H9 (cell line): ENCODE data around the gene THAP3. TPM values are rescaled to one million over a fixed set of nuclear protein-coding genes. Genes with fewer than 3 reads are reported as not detected.

Source experiments
- DNase-seq: peaks from one replicate; pipeline ENCODE4 v3.0.0-alpha.2; 2017
- H2AFZ ChIP-seq: one replicate; pipeline ENCODE4 v1.6.1; 2013; ENCODE audit warnings: mild to moderate bottlenecking, low read length, control low read depth, moderate library complexity
- H2AK5ac ChIP-seq: 2 replicates; pipeline ENCODE4 v1.6.1; 2013; ENCODE audit warnings: low read length, control low read depth, mixed read lengths; ENCODE audit not compliant: insufficient read length
- H2BK120ac ChIP-seq: one replicate; pipeline ENCODE4 v1.6.1; 2013; ENCODE audit warnings: low read depth, mild to moderate bottlenecking, low read length, control low read depth, inconsistent platforms; ENCODE audit not compliant: poor library complexity, severe bottlenecking
- H2BK12ac ChIP-seq: 2 replicates; pipeline ENCODE4 v1.6.1; 2013; ENCODE audit warnings: low read length, control low read depth, mixed read lengths, low read depth; ENCODE audit not compliant: insufficient read length
- H2BK15ac ChIP-seq: 2 replicates; pipeline ENCODE4 v1.6.1; 2013; ENCODE audit warnings: low read depth, low read length, control low read depth
- H2BK20ac ChIP-seq: one replicate; pipeline ENCODE4 v1.6.1; 2013; ENCODE audit warnings: low read depth, mild to moderate bottlenecking, low read length, control low read depth, inconsistent platforms; ENCODE audit not compliant: poor library complexity, severe bottlenecking
- H2BK5ac ChIP-seq: 2 replicates; pipeline ENCODE4 v1.6.1; 2013; ENCODE audit warnings: low read length, control low read depth, mixed read lengths; ENCODE audit not compliant: insufficient read length
- H3K14ac ChIP-seq: 2 replicates; pipeline ENCODE4 v1.6.1; 2013; ENCODE audit warnings: low read length, control low read depth; ENCODE audit not compliant: insufficient read depth
- H3K18ac ChIP-seq: 2 replicates; pipeline ENCODE4 v1.6.1; 2013; ENCODE audit warnings: low read depth, mild to moderate bottlenecking, mixed read lengths, low read length, control low read depth; ENCODE audit not compliant: insufficient read length
- H3K23ac ChIP-seq: 2 replicates; pipeline ENCODE4 v1.6.1; 2013; ENCODE audit warnings: low read length, control low read depth, mixed read lengths, low read depth; ENCODE audit not compliant: insufficient read length
- H3K23me2 ChIP-seq: 2 replicates; pipeline ENCODE4 v1.6.1; 2013; ENCODE audit warnings: low read depth, mild to moderate bottlenecking, mixed read lengths, low read length, control low read depth; ENCODE audit not compliant: insufficient read length, poor library complexity, severe bottlenecking
- H3K27ac ChIP-seq: 2 replicates; pipeline ENCODE4 v1.5.1; 2013; ENCODE audit warnings: low read length, control low read depth, mixed read lengths, low read depth; ENCODE audit not compliant: insufficient read length
- H3K27me3 ChIP-seq: 2 replicates; pipeline ENCODE4 v1.6.1; 2013; ENCODE audit warnings: low read length, control low read depth, inconsistent platforms; ENCODE audit not compliant: insufficient read depth
- H3K4ac ChIP-seq: 2 replicates; pipeline ENCODE4 v1.6.1; 2013; ENCODE audit warnings: low read depth, mild to moderate bottlenecking, control low read depth, inconsistent platforms, low read length, moderate library complexity
- H3K4me1 ChIP-seq: 2 replicates; pipeline ENCODE4 v1.6.1; 2013; ENCODE audit warnings: low read length, control low read depth, inconsistent platforms; ENCODE audit not compliant: insufficient read depth
- H3K4me2 ChIP-seq: 2 replicates; pipeline ENCODE4 v1.6.1; 2013; ENCODE audit warnings: low read length, control low read depth, mixed read lengths; ENCODE audit not compliant: insufficient read length, insufficient read depth
- H3K56ac ChIP-seq: 2 replicates; pipeline ENCODE4 v1.6.1; 2013; ENCODE audit warnings: low read depth, mild to moderate bottlenecking, mixed read lengths, low read length, control low read depth; ENCODE audit not compliant: insufficient read length
- H3K79me1 ChIP-seq: 2 replicates; pipeline ENCODE4 v1.6.1; 2013; ENCODE audit warnings: low read depth, mild to moderate bottlenecking, moderate library complexity, low read length, control low read depth, inconsistent platforms; ENCODE audit not compliant: insufficient read depth, poor library complexity, severe bottlenecking
- H3K79me2 ChIP-seq: 2 replicates; pipeline ENCODE4 v1.6.1; 2013; ENCODE audit warnings: low read length, control low read depth, inconsistent platforms; ENCODE audit not compliant: insufficient read depth
- H3K9ac ChIP-seq: 2 replicates; pipeline ENCODE4 v1.6.1; 2013; ENCODE audit warnings: low read length, control low read depth, mixed read lengths; ENCODE audit not compliant: insufficient read length; ENCODE audit errors: extremely low read depth
- H3K9me3 ChIP-seq: one replicate; pipeline ENCODE4 v1.6.1; 2013; ENCODE audit warnings: low read depth, low read length, inconsistent platforms; ENCODE audit not compliant: control insufficient read depth
- H3T11ph ChIP-seq: one replicate; pipeline ENCODE4 v1.6.1; 2013; ENCODE audit warnings: mild to moderate bottlenecking, low read length, control low read depth, inconsistent platforms
- H4K20me1 ChIP-seq: one replicate; pipeline ENCODE4 v1.6.1; 2013; ENCODE audit not compliant: control insufficient read depth, insufficient read length, insufficient read depth
- H4K5ac ChIP-seq: 2 replicates; pipeline ENCODE4 v1.6.1; 2013; ENCODE audit warnings: low read depth, mild to moderate bottlenecking, mixed read lengths, low read length, control low read depth; ENCODE audit not compliant: insufficient read length
- H4K8ac ChIP-seq: replicated peaks from 2 replicates; pipeline ENCODE4 v1.6.1; 2013; ENCODE audit warnings: low read length, control low read depth, mixed read lengths, low read depth; ENCODE audit not compliant: insufficient read length
- H4K91ac ChIP-seq: 2 replicates; pipeline ENCODE4 v1.6.1; 2013; ENCODE audit warnings: low read depth, mild to moderate bottlenecking, moderate library complexity, mixed read lengths, low read length, control low read depth; ENCODE audit not compliant: insufficient read length
- H3K27ac Mint-ChIP-seq, 3 experiments: 2 replicates in 2 of 3; 3 replicates in 1 of 3; pipeline ENCODE4 v1.8.0; 2020 to 2021; ENCODE audit warnings: mixed read lengths in 3 of 3, mild to moderate bottlenecking in 1 of 3, moderate library complexity in 1 of 3
- H3K27me3 Mint-ChIP-seq: 2 replicates; pipeline ENCODE4 v1.8.0; 2021; ENCODE audit warnings: low read depth, mild to moderate bottlenecking, moderate library complexity, mixed read lengths
- H3K36me3 Mint-ChIP-seq, 3 experiments: 2 replicates in 2 of 3; 3 replicates in 1 of 3; pipeline ENCODE4 v1.8.0; 2020 to 2021; ENCODE audit warnings: low read depth in 3 of 3, mixed read lengths in 3 of 3; ENCODE audit not compliant: insufficient read depth in 1 of 3
- H3K4me1 Mint-ChIP-seq, 2 experiments: 2 replicates each; pipeline ENCODE4 v1.8.0; 2020; ENCODE audit warnings: mixed read lengths in 2 of 2
- H3K4me3 Mint-ChIP-seq, 2 experiments: 2 replicates in 1 of 2; 3 replicates in 1 of 2; pipeline ENCODE4 v1.8.0; 2020 to 2021; ENCODE audit warnings: mild to moderate bottlenecking in 2 of 2, mixed read lengths in 2 of 2, moderate library complexity in 1 of 2
- H3K9me3 Mint-ChIP-seq, 2 experiments: 2 replicates in 1 of 2; 3 replicates in 1 of 2; pipeline ENCODE4 v1.8.0; 2020; ENCODE audit warnings: mild to moderate bottlenecking in 2 of 2, mixed read lengths in 2 of 2, moderate library complexity in 1 of 2
- WGBS: extraction: QIAGEN DNeasy Blood & Tissue Kit; methylation state at CpG from one replicate; pipeline ENCODE4 v1.1.7; 2013; ENCODE audit warnings: missing lambda C conversion rate, low lambda C conversion rate, mixed read lengths; ENCODE audit not compliant: insufficient read length; ENCODE audit errors: extremely low coverage; 5-methylcytosine and 5-hydroxymethylcytosine counted together
- total RNA-seq: library from RNA; stranded (reverse); gene quantifications from 2 replicates; pipeline ENCODE4 v1.2.1, GENCODE V29; 2021
- TF ChIP-seq, protein P1 (sequence below): fragments of 200-600 bp; sonication (generic); conservative IDR thresholded peaks from 3 replicates; pipeline ENCODE4 v1.8.0; 2021; ENCODE audit warnings: antibody characterized with exemption, mild to moderate bottlenecking

The THAP3 gene
- total RNA-seq, 1 experiment from 2014 or later = 15.3 TPM

DNA sequence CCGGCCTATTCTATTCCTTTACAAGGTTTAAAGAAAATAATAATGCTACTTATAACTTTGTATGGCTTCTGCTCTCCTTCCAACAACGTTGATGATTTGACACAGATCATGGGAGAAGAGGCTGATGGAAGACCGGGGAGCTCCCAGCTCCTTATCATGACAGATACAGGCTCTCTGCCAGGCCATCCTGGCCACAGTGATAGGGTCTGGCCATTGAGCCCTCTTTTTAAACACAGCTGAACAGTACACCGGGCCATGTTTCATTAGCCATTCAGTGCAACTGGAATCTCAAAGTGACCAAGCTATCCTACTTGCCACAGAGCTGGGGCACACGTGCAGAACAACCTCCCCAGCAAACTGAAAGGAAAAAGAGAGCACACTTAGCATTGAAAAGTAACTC lies 42.0 kb downstream of the THAP3 start:
- Histone ChIP-seq H3T11ph (no peak overlapping the region), H3K23ac (no peak overlapping the region), H3K14ac (no peak overlapping the region), H4K5ac (no peak overlapping the region), H3K4me1 (no peaks in the 10 kb centered on the region), H4K8ac (no peak overlapping the region), H3K27ac (no peak overlapping the region), H2BK5ac (no peak overlapping the region), H3K23me2 (no peaks in the 10 kb centered on the region), H3K79me2 (no peaks in the 10 kb centered on the region; the same call in 1 of the 2 replicates), H3K18ac (no peak overlapping the region), H2BK20ac (no peak overlapping the region), H2BK120ac (no peak overlapping the region), H3K9ac (no peak overlapping the region), H4K20me1 (no peaks in the 10 kb centered on the region), H2BK15ac (no peak overlapping the region), H3K56ac (no peak overlapping the region), H3K9me3 (no peaks in the 10 kb centered on the region), H3K4me2 (no peak overlapping the region), H3K27me3 (no peaks in the 10 kb centered on the region), H2BK12ac (no peak overlapping the region), H4K91ac (no peak overlapping the region), H2AK5ac (no peak overlapping the region), H3K79me1 (peaks cover 4% of the 10 kb centered on the region), H2AFZ (no peak overlapping the region), H3K4ac (no peak overlapping the region)
- TF ChIP-seq, protein P1, sequence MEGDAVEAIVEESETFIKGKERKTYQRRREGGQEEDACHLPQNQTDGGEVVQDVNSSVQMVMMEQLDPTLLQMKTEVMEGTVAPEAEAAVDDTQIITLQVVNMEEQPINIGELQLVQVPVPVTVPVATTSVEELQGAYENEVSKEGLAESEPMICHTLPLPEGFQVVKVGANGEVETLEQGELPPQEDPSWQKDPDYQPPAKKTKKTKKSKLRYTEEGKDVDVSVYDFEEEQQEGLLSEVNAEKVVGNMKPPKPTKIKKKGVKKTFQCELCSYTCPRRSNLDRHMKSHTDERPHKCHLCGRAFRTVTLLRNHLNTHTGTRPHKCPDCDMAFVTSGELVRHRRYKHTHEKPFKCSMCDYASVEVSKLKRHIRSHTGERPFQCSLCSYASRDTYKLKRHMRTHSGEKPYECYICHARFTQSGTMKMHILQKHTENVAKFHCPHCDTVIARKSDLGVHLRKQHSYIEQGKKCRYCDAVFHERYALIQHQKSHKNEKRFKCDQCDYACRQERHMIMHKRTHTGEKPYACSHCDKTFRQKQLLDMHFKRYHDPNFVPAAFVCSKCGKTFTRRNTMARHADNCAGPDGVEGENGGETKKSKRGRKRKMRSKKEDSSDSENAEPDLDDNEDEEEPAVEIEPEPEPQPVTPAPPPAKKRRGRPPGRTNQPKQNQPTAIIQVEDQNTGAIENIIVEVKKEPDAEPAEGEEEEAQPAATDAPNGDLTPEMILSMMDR = no peak
- Mint-ChIP-seq H3K9me3 (no peaks in the 10 kb centered on the region), H3K36me3 (peaks cover 55 to 74% (median 72%) of the 10 kb centered on the region in 3 experiments), H3K27ac (no peak overlapping the region), H3K27me3 (no peaks in the 10 kb centered on the region), H3K4me3 (no peak overlapping the region), H3K4me1 (no peaks in the 10 kb centered on the region)
- WGBS = no CpG with 5 or more reads among the region's 5 CpGs
- DNase-seq = no peak
